Measurements from ENCODE around the gene OPTN. TPM values are rescaled to one million over a fixed set of nuclear protein-coding genes. Genes with fewer than 3 reads are reported as not detected.

The OPTN gene
- total and polyA plus RNA-seq, 8 donors: 13.9 to 47.9 (median 24.4) TPM

- peak; percentile 20 for FAIRE-seq
- H3K4me3 ChIP-seq: no peak overlapping the region
- no peaks in the 10 kb centered on the region for H3K9me3 ChIP-seq
- H3K36me3 ChIP-seq: no peaks in the 10 kb centered on the region
- no peaks in the 10 kb centered on the region for H3K27me3 ChIP-seq
- DNase-seq: no peak
- H3K4me1 ChIP-seq: no peaks in the 10 kb centered on the region
- no peak overlapping the region for H3K27ac ChIP-seq
- no peak for ATAC-seq
- TF ChIP-seq CTCF (IDR thresholded peaks at IDR 0.05): no peak
- WGBS, 2 donors: 37 to 46% methylated on average over 7 of the region's 7 CpGs
- intact Hi-C loops (cut with DNase I): no loop called here
Observed at GRCh38 chr10:13087986-13088618, 11.9 kb upstream of the OPTN start.

GRCh38 chr10:13089345-13089744, 10.6 kb upstream of the OPTN start:
- no peak for FAIRE-seq
- TF ChIP-seq CTCF (IDR thresholded peaks at IDR 0.05): no peak
- H3K4me1 ChIP-seq: no peaks in the 10 kb centered on the region
- intact Hi-C loops (cut with DNase I): no loop called here
- no peak for ATAC-seq
- H3K27me3 ChIP-seq: no peaks in the 10 kb centered on the region
- H3K27ac ChIP-seq: no peak overlapping the region
- no peak overlapping the region for H3K4me3 ChIP-seq
- no peaks in the 10 kb centered on the region for H3K36me3 ChIP-seq
- WGBS, 2 donors: 80 to 81% methylated on average over 4 of the region's 4 CpGs
- no peak for DNase-seq
- H3K9me3 ChIP-seq: no peaks in the 10 kb centered on the region

- FAIRE-seq: no peak
- Histone ChIP-seq H3K27me3 (no peaks in the 10 kb centered on the region), H3K9me3 (no peaks in the 10 kb centered on the region), H3K36me3 (no peaks in the 10 kb centered on the region), H3K27ac (no peak overlapping the region), H3K4me3 (no peak overlapping the region), H3K4me1 (no peaks in the 10 kb centered on the region)
- 83 to 84% methylated on average over 2 of the region's 2 CpGs for WGBS, 2 donors
- intact Hi-C loops (cut with DNase I): no loop called here
- TF ChIP-seq CTCF (IDR thresholded peaks at IDR 0.05): no peak
- no peak for DNase-seq
- ATAC-seq: no peak
Observed at GRCh38 chr10:13090289-13090688, 9.7 kb upstream of the OPTN start.

- intact Hi-C loops (cut with DNase I): no loop called here
- WGBS, 2 donors: 73 to 75% methylated on average over 3 of the region's 3 CpGs
- FAIRE-seq: no peak
Observed at GRCh38 chr10:13091801-13092200, 8.2 kb upstream of the OPTN start.

More at GRCh38 chr10:13091801-13092200, 8.2 kb upstream of the OPTN start:
- ATAC-seq (no peak), DNase-seq (no peak)
- TF ChIP-seq CTCF (IDR thresholded peaks at IDR 0.05): no peak
- no peak overlapping the region for H3K4me3 ChIP-seq
- H3K4me1 ChIP-seq: no peaks in the 10 kb centered on the region
- no peaks in the 10 kb centered on the region for H3K9me3 ChIP-seq
- H3K27ac ChIP-seq: no peak overlapping the region
- no peaks in the 10 kb centered on the region for H3K27me3 ChIP-seq
- no peaks in the 10 kb centered on the region for H3K36me3 ChIP-seq

All from pancreas (tissue), 10 donors.